ENCODE results near the gene ST6GALNAC4.
A peak's percentile ranks its signal among the peaks of the same experiment; 100 is the strongest.

The ST6GALNAC4 gene

GRCh38 chr9:127929625-127929979 lies 12.8 kb upstream of the ST6GALNAC4 start:
- DNase-seq (ENCODE audit: low read depth) = no peak

- DNase-seq (ENCODE audit: low read depth) = no peak
Measured at GRCh38 chr9:127928676-127929624, 12.1 kb upstream of the ST6GALNAC4 start.

GRCh38 chr9:127927988-127928675 lies 11.3 kb upstream of the ST6GALNAC4 start:
- DNase-seq (ENCODE audit: low read depth) = no peak

GRCh38 chr9:127927201-127927987 lies 10.6 kb upstream of the ST6GALNAC4 start:
- DNase-seq (ENCODE audit: low read depth) = no peak

GRCh38 chr9:127926906-127927200 lies 10.0 kb upstream of the ST6GALNAC4 start:
- DNase-seq (ENCODE audit: low read depth) = no peak

GRCh38 chr9:127925959-127926905 lies 9.4 kb upstream of the ST6GALNAC4 start:
- DNase-seq (ENCODE audit: low read depth) = no peak

- DNase-seq (ENCODE audit: low read depth) = no peak
Measured at GRCh38 chr9:127924736-127925444, 8.0 kb upstream of the ST6GALNAC4 start.

GRCh38 chr9:127923771-127924170 lies 6.9 kb upstream of the ST6GALNAC4 start:
- peak; percentile 87 for DNase-seq (ENCODE audit: low read depth)

GRCh38 chr9:127923046-127923445 lies 6.2 kb upstream of the ST6GALNAC4 start:
- DNase-seq (ENCODE audit: low read depth) = no peak

GRCh38 chr9:127921557-127922120 lies 4.8 kb upstream of the ST6GALNAC4 start:
- DNase-seq (ENCODE audit: low read depth) = no peak

GRCh38 chr9:127920794-127921193 lies 4.0 kb upstream of the ST6GALNAC4 start:
- DNase-seq (ENCODE audit: low read depth) = no peak

GRCh38 chr9:127919253-127919815 lies 2.5 kb upstream of the ST6GALNAC4 start:
- DNase-seq (ENCODE audit: low read depth) = peak; percentile 98

GRCh38 chr9:127918183-127919107 lies 1.6 kb upstream of the ST6GALNAC4 start:
- no peak for DNase-seq (ENCODE audit: low read depth)

GRCh38 chr9:127917603-127918002 lies 762 bp upstream of the ST6GALNAC4 start:
- DNase-seq (ENCODE audit: low read depth) = no peak

GRCh38 chr9:127915801-127916719 lies 781 bp downstream of the ST6GALNAC4 start:
- DNase-seq (ENCODE audit: low read depth) = no peak

GRCh38 chr9:127915325-127915752 lies 1.5 kb downstream of the ST6GALNAC4 start:
- no peak for DNase-seq (ENCODE audit: low read depth)

- no peak for DNase-seq (ENCODE audit: low read depth)
Measured at GRCh38 chr9:127913682-127914081, 3.2 kb downstream of the ST6GALNAC4 start.

GRCh38 chr9:127912882-127913281 lies 4.0 kb downstream of the ST6GALNAC4 start:
- DNase-seq (ENCODE audit: low read depth) = no peak

Measured in HS-27A (cell line).